Measurements from ENCODE around the gene NINJ2.
"Not testable (repeated sequence)": the region's sequence is repeated elsewhere in the genome, so short reads cannot be mapped to it uniquely, and the experiment has no call there.

Gene NINJ2

GRCh38 chr12:640773-641172 is 22.5 kb downstream of the NINJ2 start:
- no peak for DNase-seq

GRCh38 chr12:639988-640387 is 23.3 kb downstream of the NINJ2 start:
- no peak for DNase-seq

GRCh38 chr12:639566-639965 is 23.7 kb downstream of the NINJ2 start:
- DNase-seq: peak in 1 of 5 donors; percentile 40

GRCh38 chr12:638953-639557 is 24.2 kb downstream of the NINJ2 start:
- peak in 1 of 5 donors; percentile 34 for DNase-seq

- no peak for DNase-seq
These were observed 26.6 kb downstream of the NINJ2 start for GRCh38 chr12:636632-637031.

GRCh38 chr12:633731-634130 is 29.5 kb downstream of the NINJ2 start:
- no peak for DNase-seq

GRCh38 chr12:632102-632696 is 31.0 kb downstream of the NINJ2 start:
- no peak for DNase-seq

GRCh38 chr12:630656-631632 is 32.3 kb downstream of the NINJ2 start:
- peak; percentile 48 to 84 (median 66) for DNase-seq

GRCh38 chr12:628742-629078 is 34.5 kb downstream of the NINJ2 start:
- DNase-seq: not testable (repeated sequence)

- DNase-seq: no peak
These were observed 35.1 kb downstream of the NINJ2 start for GRCh38 chr12:627863-628741.

- no peak for DNase-seq
These were observed 36.0 kb downstream of the NINJ2 start for GRCh38 chr12:627285-627684.

- DNase-seq: no peak
These were observed 37.2 kb downstream of the NINJ2 start for GRCh38 chr12:625998-626397.

- DNase-seq: peak in 1 of 5 donors; percentile 33
These were observed 39.3 kb downstream of the NINJ2 start for GRCh38 chr12:623865-624372.

GRCh38 chr12:623172-623864 is 39.9 kb downstream of the NINJ2 start:
- DNase-seq: no peak

GRCh38 chr12:622416-622815 is 40.8 kb downstream of the NINJ2 start:
- DNase-seq: peak in 1 of 5 donors; percentile 72

GRCh38 chr12:619346-619745 is 43.9 kb downstream of the NINJ2 start:
- peak in 1 of 5 donors; percentile 33 for DNase-seq

- no peak for DNase-seq
These were observed 44.6 kb downstream of the NINJ2 start for GRCh38 chr12:618605-619004.

GRCh38 chr12:617304-617915 is 45.8 kb downstream of the NINJ2 start:
- DNase-seq: no peak

- no peak for DNase-seq
These were observed 47.6 kb downstream of the NINJ2 start for GRCh38 chr12:615620-616019.

- DNase-seq: peak in 2 of 5 donors; percentile 19 to 39
These were observed 48.8 kb downstream of the NINJ2 start for GRCh38 chr12:614411-614970.

- no peak for DNase-seq
These were observed 49.2 kb downstream of the NINJ2 start for GRCh38 chr12:613996-614395.

Data from T-helper 1 cell (primary cell).